Posterior vena cava (tissue), 2 donors: Measurements from ENCODE around the gene SLC39A11. TPM values are rescaled to one million over a fixed set of nuclear protein-coding genes. Genes with fewer than 3 reads are reported as not detected.
"Not testable (repeated sequence)": the region's sequence is repeated elsewhere in the genome, so short reads cannot be mapped to it uniquely, and the experiment has no call there.

Experiments used
- DNase-seq: peaks from one replicate; pipeline ENCODE4 v3.0.0-alpha.2; 2020; ENCODE audit warnings: low spot score
- intact Hi-C, 2 donors: fragments of 100-400 bp; cut with DNase I; formaldehyde crosslinking; loops; one replicate each; pipeline versions ENCODE4 v1.14.1 to v1.14.2; 2022 to 2023
- total RNA-seq, 2 donors: library from RNA; stranded (reverse); fragmentation: NEBNext Ultra II Directional; extraction: Animal tissue kit (Norgen Biotek cat#: 25700); gene quantifications; one replicate each; pipeline ENCODE4 v1.2.1, GENCODE V29; 2021
- donor health status: DM: yes; HTN: yes; CAD: no.
- donor health status: DM: yes; HTN: yes; CAD: no.

SLC39A11 gene
- total RNA-seq, 2 donors from 2014 or later, result 20.6 to 25.8 TPM

DNA sequence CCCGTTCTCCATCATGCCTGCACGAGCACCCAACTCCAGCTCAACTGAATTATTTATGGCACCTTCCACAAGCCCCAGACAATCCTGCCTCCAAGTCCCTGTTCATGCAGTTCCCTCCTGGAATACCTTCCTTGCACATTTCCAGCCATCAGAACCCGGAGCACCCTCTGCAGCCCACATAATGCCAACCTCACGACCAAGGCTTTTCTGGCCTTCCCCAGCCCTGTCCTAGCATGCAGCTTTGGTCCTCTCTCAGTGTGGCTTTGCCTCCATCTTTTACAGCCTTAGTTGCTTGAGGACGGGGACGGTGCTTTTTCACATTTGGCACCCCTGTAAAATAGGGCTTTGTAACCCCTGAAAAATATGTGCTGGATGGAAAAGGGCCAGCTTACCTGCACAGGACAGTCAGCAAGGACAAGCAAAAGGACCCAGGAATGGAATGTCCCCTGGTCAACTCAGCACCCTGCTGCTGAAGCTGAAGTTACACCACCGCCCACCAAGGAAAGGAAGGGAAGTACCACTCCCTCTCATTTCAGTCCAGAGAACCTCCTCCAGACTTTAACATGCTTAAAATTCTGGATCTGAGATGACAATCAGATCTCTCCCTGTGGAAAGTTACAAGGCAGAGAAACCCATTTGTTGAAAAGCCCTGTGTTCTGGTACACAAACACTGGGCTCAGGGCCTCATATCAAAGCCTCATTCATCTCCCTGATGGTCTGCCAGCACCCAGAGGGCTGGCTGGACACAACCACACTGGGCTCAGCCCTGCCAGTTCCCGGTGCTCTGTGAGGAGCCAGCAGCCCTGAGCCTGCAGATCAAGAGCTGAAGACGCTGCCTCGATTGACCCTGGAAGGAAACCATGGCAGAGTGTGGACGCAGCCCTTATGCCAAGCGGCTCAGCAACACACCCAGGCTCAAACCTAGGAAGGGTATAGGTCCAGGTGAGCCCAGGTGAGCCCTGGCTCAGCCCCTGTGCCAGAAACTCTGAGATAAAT is 2.9 kb downstream of the SLC39A11 start:
- intact Hi-C loops, result loop anchor here (10.0 kb wide), 2 partner anchors 105 to 1685 kb away; partner anchors contain the start of gene NAT9 (in 1 of the 2)
- no peak for DNase-seq

GRCh38 chr17:73088561-73088960 is 3.9 kb downstream of the SLC39A11 start:
- intact Hi-C loops, result no loop called here
- no peak for DNase-seq

- DNase-seq, result no peak
- intact Hi-C loops, result no loop called here
Observed at GRCh38 chr17:73083432-73083831, 9.1 kb downstream of the SLC39A11 start.

GRCh38 chr17:73074566-73074965 is 17.9 kb downstream of the SLC39A11 start:
- intact Hi-C loops, result no loop called here
- no peak for DNase-seq

- intact Hi-C loops, result no loop called here
- no peak for DNase-seq
Observed at GRCh38 chr17:73072219-73072962, 20.1 kb downstream of the SLC39A11 start.

DNA sequence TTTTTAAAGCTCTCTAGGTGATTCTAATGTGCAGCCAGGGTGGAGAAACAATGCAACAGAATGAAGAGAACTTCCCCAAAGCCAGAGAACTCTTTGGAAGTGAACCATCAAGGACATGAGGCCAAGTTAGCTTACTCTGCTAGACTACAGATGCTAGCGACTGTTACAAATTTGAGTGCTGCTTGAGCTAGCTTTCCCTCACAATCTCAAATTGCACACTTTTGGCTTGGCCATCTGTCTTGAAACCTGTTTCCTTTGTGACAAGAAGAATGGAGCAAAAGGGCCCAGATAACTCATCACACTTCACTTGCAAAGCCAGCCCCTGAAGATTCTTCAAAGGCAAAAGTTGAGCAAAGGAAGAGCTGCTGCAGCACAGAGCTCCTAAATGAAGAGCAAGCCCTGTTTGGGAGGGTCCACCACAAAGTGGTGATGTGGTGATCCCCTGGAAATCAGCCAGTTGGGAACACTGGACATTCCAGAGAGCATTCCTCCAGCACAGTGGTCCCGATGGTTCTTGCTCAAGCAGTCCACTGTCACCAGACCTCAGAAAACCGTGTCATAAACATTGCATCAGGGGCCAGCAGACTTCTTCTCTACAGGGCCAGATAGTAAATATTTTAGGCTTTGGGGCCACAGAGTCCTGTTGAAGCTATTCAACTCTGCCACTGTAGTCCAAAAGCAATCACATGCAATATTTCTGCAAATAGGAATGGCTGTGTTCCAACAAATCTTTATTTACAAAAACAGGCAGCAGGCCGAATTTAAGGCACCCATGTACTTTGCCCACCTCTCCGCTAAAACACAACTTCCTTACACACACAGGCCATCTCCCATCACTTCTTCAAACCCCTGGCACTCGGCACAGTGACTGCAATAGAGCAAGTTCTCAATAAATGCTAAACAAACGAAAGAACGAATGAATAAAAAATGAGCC is 21.2 kb downstream of the SLC39A11 start:
- intact Hi-C loops, result no loop called here
- no peak for DNase-seq

DNA sequence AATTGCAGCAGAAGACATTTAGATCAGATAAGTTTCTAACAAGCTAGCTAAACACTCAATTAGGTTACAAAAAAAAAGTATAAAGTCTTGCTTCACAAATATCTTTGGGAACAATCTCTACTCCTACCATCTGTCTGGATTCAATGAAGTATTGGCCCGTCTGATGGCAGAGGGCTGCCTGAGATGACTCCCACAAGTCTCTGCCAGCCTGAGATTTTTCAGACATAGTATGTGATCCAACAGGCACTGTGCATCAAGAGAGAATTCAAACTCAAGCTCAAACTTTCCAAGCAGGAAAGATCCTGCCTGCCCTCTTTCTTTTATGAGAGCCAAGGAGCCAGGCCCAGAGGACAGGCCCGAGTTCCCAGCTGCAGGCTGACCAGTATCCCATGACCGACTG is 22.6 kb downstream of the SLC39A11 start:
- no peak for DNase-seq
- intact Hi-C loops, result no loop called here

GRCh38 chr17:73069164-73069770 is 23.2 kb downstream of the SLC39A11 start:
- DNase-seq, result no peak
- intact Hi-C loops, result no loop called here

DNA sequence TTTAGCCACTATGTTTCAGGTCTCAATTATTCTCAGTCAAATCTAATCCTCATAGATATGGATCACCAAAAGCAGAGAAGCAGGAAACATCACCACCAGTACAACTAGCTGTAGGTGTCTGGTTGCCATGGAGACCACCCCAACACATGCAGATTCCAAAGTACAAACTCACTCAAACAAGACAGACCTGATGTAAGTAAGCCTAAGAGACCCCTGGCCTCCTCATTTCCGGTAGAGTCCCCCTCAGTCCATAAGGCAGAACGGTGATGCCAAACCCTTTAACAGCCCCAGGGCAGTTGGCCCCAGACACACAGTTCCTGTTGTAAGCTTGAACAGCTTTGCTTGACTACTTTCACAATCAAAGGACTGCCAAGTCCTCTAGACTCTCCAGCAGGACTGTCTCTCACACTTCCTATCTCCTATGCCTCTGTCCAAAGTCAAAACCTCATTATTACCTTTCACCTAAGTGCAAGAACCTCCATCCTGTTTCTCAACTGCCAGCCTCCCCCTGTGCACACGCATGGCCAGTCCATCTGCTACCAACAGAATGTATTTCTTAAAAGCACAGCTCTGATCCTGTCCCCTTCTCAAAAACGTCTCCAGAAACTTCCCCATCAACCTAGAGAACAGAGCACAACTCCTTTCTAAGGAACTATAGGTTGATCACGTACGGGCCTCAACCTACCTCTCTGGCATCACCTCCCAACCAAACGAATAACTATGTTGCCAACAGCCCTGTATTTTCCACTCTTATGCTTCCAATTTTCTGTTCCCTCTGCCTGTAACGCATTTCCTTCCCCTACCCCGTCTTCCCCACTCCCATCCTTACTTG is 23.9 kb downstream of the SLC39A11 start:
- no peak for DNase-seq
- intact Hi-C loops, result no loop called here

GRCh38 chr17:73067699-73068098 is 24.8 kb downstream of the SLC39A11 start:
- DNase-seq, intact Hi-C loops: not testable (repeated sequence)

GRCh38 chr17:73067075-73067474 is 25.4 kb downstream of the SLC39A11 start:
- intact Hi-C loops, result no loop called here
- DNase-seq, result no peak

- no peak for DNase-seq
- intact Hi-C loops, result no loop called here
Observed at GRCh38 chr17:73066148-73066884, 26.2 kb downstream of the SLC39A11 start.

- DNase-seq, result no peak
- intact Hi-C loops, result no loop called here
Observed at GRCh38 chr17:73065376-73065775, 27.1 kb downstream of the SLC39A11 start.

DNA sequence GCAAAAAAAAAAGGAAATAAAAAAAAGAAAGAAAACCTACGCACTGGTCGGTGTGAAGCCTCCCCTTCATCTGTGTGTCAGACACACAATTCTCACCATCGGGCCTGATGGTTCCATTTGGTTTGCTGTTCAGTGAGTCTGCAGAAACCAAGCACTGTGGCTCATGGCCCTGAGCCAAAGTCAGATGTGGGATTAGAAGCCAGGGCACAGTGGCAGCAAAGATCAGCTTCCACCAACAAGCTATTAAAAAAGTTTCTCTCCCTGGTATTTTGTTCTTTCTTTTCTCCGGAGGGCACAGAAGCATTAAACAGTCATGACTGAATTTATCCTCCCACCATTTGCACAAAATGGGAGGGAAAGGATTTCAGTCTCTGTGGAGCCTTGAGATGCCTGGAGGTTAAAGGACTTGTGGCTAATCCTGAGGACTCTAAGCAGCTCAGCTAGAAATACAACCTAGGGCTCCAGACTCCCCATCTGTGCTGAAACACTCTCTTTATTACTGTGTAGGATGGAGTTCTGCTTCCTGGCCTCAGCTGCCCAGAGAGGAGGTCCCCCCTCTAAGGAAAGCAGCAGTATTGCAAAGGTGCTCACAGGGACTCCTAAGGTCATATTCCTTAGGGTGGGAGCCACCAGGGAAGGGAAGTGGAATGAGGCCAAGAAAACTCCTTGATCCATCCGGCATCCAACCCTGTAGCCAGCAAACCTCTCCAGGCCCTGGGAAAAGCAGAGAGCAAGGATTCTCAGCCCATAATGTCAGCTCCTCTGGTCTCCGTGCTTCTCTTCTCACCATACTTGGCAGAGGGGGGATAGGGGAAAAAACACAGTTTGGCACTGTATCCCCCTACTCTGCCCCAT is 28.2 kb downstream of the SLC39A11 start:
- intact Hi-C loops, result no loop called here
- no peak for DNase-seq

GRCh38 chr17:73062726-73063125 is 29.8 kb downstream of the SLC39A11 start:
- DNase-seq, result no peak
- intact Hi-C loops, result no loop called here

GRCh38 chr17:73061161-73061560 is 31.3 kb downstream of the SLC39A11 start:
- DNase-seq, result no peak
- intact Hi-C loops, result no loop called here
